ENCODE measurements around the gene TRIM29. TPM values are rescaled to one million over a fixed set of nuclear protein-coding genes. Genes with fewer than 3 reads are reported as not detected.

Gene TRIM29
- total RNA-seq, 4 donors from 2014 or later, result 1.3 to 5.7 (median 3.0) TPM

- ATAC-seq (ENCODE audit: low FRiP score) (no peak), DNase-seq (ENCODE audit: low spot score) (peak; percentile 20)
- TF ChIP-seq CTCF (IDR thresholded peaks at IDR 0.05), result no peak
Measured at GRCh38 chr11:120170741-120171261, 32.9 kb upstream of the TRIM29 start.

GRCh38 chr11:120169981-120170698, 32.2 kb upstream of the TRIM29 start:
- ATAC-seq (ENCODE audit: low FRiP score) (no peak), DNase-seq (ENCODE audit: low spot score) (peak; percentile 21)
- TF ChIP-seq CTCF (IDR thresholded peaks at IDR 0.05), result no peak

GRCh38 chr11:120168960-120169681, 31.2 kb upstream of the TRIM29 start:
- DNase-seq (ENCODE audit: low spot score) (peak; percentile 27), ATAC-seq (ENCODE audit: low FRiP score) (peak; percentile 93)
- TF ChIP-seq CTCF (IDR thresholded peaks at IDR 0.05), result peak in 1 of 3 donors; percentile 53

- no peak for DNase-seq (ENCODE audit: low spot score)
- no peak for ATAC-seq (ENCODE audit: low FRiP score)
Measured at GRCh38 chr11:120168108-120168959, 30.4 kb upstream of the TRIM29 start.

GRCh38 chr11:120167659-120168058, 29.7 kb upstream of the TRIM29 start:
- DNase-seq (ENCODE audit: low spot score) (no peak), ATAC-seq (ENCODE audit: low FRiP score) (no peak)
- TF ChIP-seq CTCF (IDR thresholded peaks at IDR 0.05), result no peak

More at GRCh38 chr11:120168108-120168959, 30.4 kb upstream of the TRIM29 start:
- no peak for TF ChIP-seq CTCF (IDR thresholded peaks at IDR 0.05)

DNA sequence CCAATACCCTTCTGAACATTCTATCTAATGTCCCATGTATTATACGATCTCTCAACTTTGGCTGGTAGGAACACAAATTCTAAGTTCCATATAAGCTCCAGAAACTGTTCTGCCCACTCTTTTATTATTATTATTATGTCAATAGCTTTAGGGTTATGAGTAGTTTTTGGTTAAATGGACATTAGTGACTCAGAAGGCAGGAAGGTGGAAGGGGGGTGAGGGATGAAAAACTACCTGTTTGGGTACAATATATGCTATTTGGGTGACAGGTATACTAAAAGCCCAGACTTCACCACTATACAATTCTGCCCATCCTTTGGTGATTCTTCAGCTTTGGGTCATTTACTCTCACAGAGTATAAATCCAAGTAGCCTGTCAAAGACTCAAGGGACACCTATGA, 22.5 kb upstream of the TRIM29 start:
- DNase-seq (ENCODE audit: low spot score) (no peak), ATAC-seq (ENCODE audit: low FRiP score) (no peak)
- no peak for TF ChIP-seq CTCF (IDR thresholded peaks at IDR 0.05)

All from omental fat pad (tissue), 4 donors.